Vagina (tissue), 2 donors: ENCODE data around the gene UNKL. TPM values are rescaled to one million over a fixed set of nuclear protein-coding genes. Genes with fewer than 3 reads are reported as not detected.

Source experiments
- DNase-seq, 2 donors: peaks; one replicate each; pipeline ENCODE4 v3.0.0-alpha.2; 2017; ENCODE audit errors: extremely low spot score in 2 of 2
- H3K27ac ChIP-seq: fragments of 200-600 bp; sonication (generic); one replicate; pipeline ENCODE4 v1.5.1; 2019
- H3K27me3 ChIP-seq: fragments of 200-600 bp; sonication (generic); one replicate; pipeline ENCODE4 v1.5.1; 2019
- H3K36me3 ChIP-seq, 2 donors: fragments of 200-600 bp; sonication (generic); one replicate each; pipeline ENCODE4 v1.5.1; 2017 to 2019
- H3K4me1 ChIP-seq: fragments of 200-600 bp; sonication (generic); one replicate; pipeline ENCODE4 v1.5.1; 2019
- H3K4me3 ChIP-seq, 2 donors: fragments of 200-600 bp; sonication (generic); 1 replicate in 1 of 2; 2 replicates in 1 of 2; pipeline ENCODE4 v1.5.1; 2016 to 2019
- H3K9me3 ChIP-seq: fragments of 200-600 bp; sonication (generic); one replicate; pipeline ENCODE4 v1.5.1; 2019
- CTCF ChIP-seq, 3 experiments: fragments of 450-650 bp in 2 of 3; fragments of 200-600 bp in 1 of 3; sonication (generic) in 1 of 3; IDR thresholded peaks; one replicate each; pipeline ENCODE4 v1.5.1; 2017 to 2019; ENCODE audit warnings: antibody characterized with exemption in 3 of 3, mild to moderate bottlenecking in 2 of 3, moderate library complexity in 2 of 3
- POLR2A ChIP-seq, 2 donors: fragments of 450-650 bp; IDR thresholded peaks; one replicate each; pipeline ENCODE4 v1.6.1; 2017; ENCODE audit warnings: antibody characterized with exemption in 2 of 2, mild to moderate bottlenecking in 2 of 2, moderate library complexity in 2 of 2
- POLR2AphosphoS5 ChIP-seq, 2 donors: sonication (generic); formaldehyde crosslinking; IDR thresholded peaks; one replicate each; pipeline ENCODE4 v1.9.0; 2017; ENCODE audit warnings: antibody characterized with exemption in 2 of 2, mild to moderate bottlenecking in 2 of 2, low read depth in 1 of 2; ENCODE audit not compliant: insufficient read depth in 1 of 2
- intact Hi-C: fragments of 100-400 bp; cut with DNase I; formaldehyde crosslinking; loops from one replicate; pipeline ENCODE4 v1.15.1; 2023
- total RNA-seq: library from RNA; depleted of rRNA; stranded (reverse); fragments of >200 nt; gene quantifications from one replicate; pipeline ENCODE4 v1.2.3, GENCODE V29; 2016

UNKL gene
- total RNA-seq, 1 donor from 2014 or later: 32.9 TPM

- DNase-seq: no peak
- Histone ChIP-seq H3K27ac (no peak overlapping the region), H3K4me1 (peaks cover 29% of the 10 kb centered on the region), H3K27me3 (peaks cover 11% of the 10 kb centered on the region), H3K9me3 (no peaks in the 10 kb centered on the region), H3K36me3 (no peaks in the 10 kb centered on the region), H3K4me3 (peak overlapping the region; percentile 18 to 41)
- intact Hi-C loops: loop anchor here (5.0 kb wide), 1 partner anchor 243 kb away; no protein-coding TSS in a partner anchor
- TF ChIP-seq CTCF (IDR thresholded peaks at IDR 0.05) (no peak), POLR2AphosphoS5 (IDR thresholded peaks at IDR 0.05; ENCODE audit: insufficient read depth in 1 of 2, low read depth in 1 of 2) (no peak), POLR2A (IDR thresholded peaks at IDR 0.05) (no peak)
Measured at GRCh38 chr16:1333854-1334700, 80.4 kb downstream of the UNKL start.

GRCh38 chr16:1333149-1333812 lies 81.2 kb downstream of the UNKL start, which contains the start of gene BAIAP3:
TSS of gene BAIAP3 (plus strand) at chr16:1333645. CDS start at chr16:1338550, 4,905 bp downstream.
- intact Hi-C loops: loop anchor here (5.0 kb wide), 1 partner anchor 244 kb away; no protein-coding TSS in a partner anchor
- no peak for DNase-seq
- TF ChIP-seq POLR2A (IDR thresholded peaks at IDR 0.05): no peak
- no peak for TF ChIP-seq CTCF (IDR thresholded peaks at IDR 0.05)
- TF ChIP-seq POLR2AphosphoS5 (IDR thresholded peaks at IDR 0.05; ENCODE audit: insufficient read depth in 1 of 2, low read depth in 1 of 2): no peak
- Histone ChIP-seq H3K4me3 (peak within 1 kb of the TSS; percentile 35 to 41), H3K27ac (no peak within 1 kb of the TSS), H3K4me1 (peaks cover 29% of the 10 kb centered on the region), H3K9me3 (no peaks in the 10 kb centered on the region), H3K27me3 (peaks cover 11% of the 10 kb centered on the region), H3K36me3 (no peaks in the 10 kb centered on the region)

GRCh38 chr16:1332618-1333148 lies 81.8 kb downstream of the UNKL start:
- H3K4me3 ChIP-seq: peak overlapping the region; percentile 35 to 41
- DNase-seq: no peak
- no peaks in the 10 kb centered on the region for H3K9me3 ChIP-seq
- no peaks in the 10 kb centered on the region for H3K36me3 ChIP-seq
- H3K27ac ChIP-seq: no peak overlapping the region
- intact Hi-C loops: loop anchor here (5.0 kb wide), 1 partner anchor 245 kb away; no protein-coding TSS in a partner anchor
- TF ChIP-seq POLR2AphosphoS5 (IDR thresholded peaks at IDR 0.05; ENCODE audit: insufficient read depth in 1 of 2, low read depth in 1 of 2) (no peak), CTCF (IDR thresholded peaks at IDR 0.05) (no peak), POLR2A (IDR thresholded peaks at IDR 0.05) (no peak)
- H3K4me1 ChIP-seq: peaks cover 29% of the 10 kb centered on the region
- H3K27me3 ChIP-seq: peaks cover 11% of the 10 kb centered on the region

GRCh38 chr16:1331712-1332617 lies 82.5 kb downstream of the UNKL start:
- TF ChIP-seq CTCF (IDR thresholded peaks at IDR 0.05) (no peak), POLR2AphosphoS5 (IDR thresholded peaks at IDR 0.05; ENCODE audit: insufficient read depth in 1 of 2, low read depth in 1 of 2) (no peak), POLR2A (IDR thresholded peaks at IDR 0.05) (no peak)
- no peak overlapping the region for H3K27ac ChIP-seq

More at GRCh38 chr16:1331712-1332617, 82.5 kb downstream of the UNKL start:
- intact Hi-C loops: loop anchor here (5.0 kb wide), 1 partner anchor 245 kb away; no protein-coding TSS in a partner anchor
- H3K36me3 ChIP-seq: no peaks in the 10 kb centered on the region
- DNase-seq: no peak
- no peaks in the 10 kb centered on the region for H3K9me3 ChIP-seq
- H3K4me1 ChIP-seq: peaks cover 29% of the 10 kb centered on the region
- peaks cover 11% of the 10 kb centered on the region for H3K27me3 ChIP-seq
- H3K4me3 ChIP-seq: peak overlapping the region; percentile 18 to 35
